ENCODE measurements around the gene USH1C. TPM values are rescaled to one million over a fixed set of nuclear protein-coding genes. Genes with fewer than 3 reads are reported as not detected.

Gene USH1C
- total and polyA plus RNA-seq, 10 donors, result 0.12 TPM; not detected in 9

- Histone ChIP-seq H3K36me3 (no peaks in the 10 kb centered on the region), H3K4me3 (no peak overlapping the region), H3K27ac (peak overlapping the region in 4 of 8 donors; percentile 37 to 74 (median 51)), H3K9me3 (no peaks in the 10 kb centered on the region), H3K4me1 (peaks cover 0 to 24% (median 3%) of the 10 kb centered on the region in 6 donors), H3K27me3 (replicated peaks in 1 of 7) (peaks cover 0 to 10% (median 0%) of the 10 kb centered on the region in 7 donors)
- peak in 1 of 3 donors; percentile 21 for TF ChIP-seq POLR2AphosphoS5 (IDR thresholded peaks at IDR 0.05)
- TF ChIP-seq POLR2A (IDR thresholded peaks at IDR 0.05), result no peak
- TF ChIP-seq CTCF (IDR thresholded peaks at IDR 0.05 in 8 of 11, conservative IDR thresholded peaks at IDR 0.05 in 3 of 11), result no peak
- WGBS, 5 donors, result 41 to 59% (median 43%) methylated on average over 3 of the region's 3 CpGs
- intact Hi-C loops (cut with DNase I; ENCODE audit: low total_unique reads), result no loop called here
- no peak for DNase-seq
These were observed 35.4 kb downstream of the USH1C start for GRCh38 chr11:17508791-17509190.

- no peak for DNase-seq
- Histone ChIP-seq H3K4me1 (peaks cover 0 to 24% (median 3%) of the 10 kb centered on the region in 6 donors), H3K9me3 (no peaks in the 10 kb centered on the region), H3K27me3 (replicated peaks in 1 of 7) (peaks cover 0 to 9% (median 0%) of the 10 kb centered on the region in 7 donors), H3K4me3 (no peak overlapping the region), H3K36me3 (no peaks in the 10 kb centered on the region), H3K27ac (peak overlapping the region in 3 of 8 donors; percentile 27 to 74 (median 38))
- intact Hi-C loops (cut with DNase I; ENCODE audit: low total_unique reads), result no loop called here
- no peak for TF ChIP-seq POLR2AphosphoS5 (IDR thresholded peaks at IDR 0.05)
- TF ChIP-seq CTCF (IDR thresholded peaks at IDR 0.05 in 8 of 11, conservative IDR thresholded peaks at IDR 0.05 in 3 of 11), result no peak
- no peak for TF ChIP-seq POLR2A (IDR thresholded peaks at IDR 0.05)
- 51 to 72% (median 61%) methylated on average over 3 of the region's 3 CpGs for WGBS, 5 donors
These were observed 35.9 kb downstream of the USH1C start for GRCh38 chr11:17508306-17508705.

GRCh38 chr11:17507773-17508172, 36.4 kb downstream of the USH1C start:
- Histone ChIP-seq H3K27ac (no peak overlapping the region), H3K4me1 (peaks cover 0 to 24% (median 3%) of the 10 kb centered on the region in 6 donors), H3K4me3 (no peak overlapping the region), H3K36me3 (no peaks in the 10 kb centered on the region), H3K9me3 (no peaks in the 10 kb centered on the region), H3K27me3 (replicated peaks in 1 of 7) (peaks cover 0 to 5% (median 0%) of the 10 kb centered on the region in 7 donors)
- no peak for DNase-seq
- TF ChIP-seq POLR2A (IDR thresholded peaks at IDR 0.05), result no peak
- TF ChIP-seq CTCF (IDR thresholded peaks at IDR 0.05 in 8 of 11, conservative IDR thresholded peaks at IDR 0.05 in 3 of 11), result no peak
- no peak for TF ChIP-seq POLR2AphosphoS5 (IDR thresholded peaks at IDR 0.05)
- intact Hi-C loops (cut with DNase I; ENCODE audit: low total_unique reads), result no loop called here
- 83 to 100% (median 92%) methylated on average over 2 of the region's 2 CpGs for WGBS, 5 donors

- H3K4me1 ChIP-seq, result peaks cover 0 to 24% (median 3%) of the 10 kb centered on the region in 6 donors
- TF ChIP-seq CTCF (IDR thresholded peaks at IDR 0.05 in 8 of 11, conservative IDR thresholded peaks at IDR 0.05 in 3 of 11) (no peak), POLR2A (IDR thresholded peaks at IDR 0.05) (no peak), POLR2AphosphoS5 (IDR thresholded peaks at IDR 0.05) (no peak)
- DNase-seq, result no peak
- H3K36me3 ChIP-seq, result no peaks in the 10 kb centered on the region
- H3K9me3 ChIP-seq, result no peaks in the 10 kb centered on the region
- peaks cover 0 to 5% (median 0%) of the 10 kb centered on the region in 7 donors for H3K27me3 ChIP-seq (replicated peaks in 1 of 7)
- intact Hi-C loops (cut with DNase I; ENCODE audit: low total_unique reads), result no loop called here
- 60 to 73% (median 62%) methylated on average over 2 to 3 of the region's 3 CpGs for WGBS, 5 donors
- H3K4me3 ChIP-seq, result no peak overlapping the region
- no peak overlapping the region for H3K27ac ChIP-seq
These were observed 37.3 kb downstream of the USH1C start for GRCh38 chr11:17506942-17507341.

Measured in spleen (tissue), 11 donors.